ENCODE results near the gene TEX12. TPM values are rescaled to one million over a fixed set of nuclear protein-coding genes. Genes with fewer than 3 reads are reported as not detected.

The TEX12 gene
- total and polyA plus RNA-seq, 8 donors = 0.24 to 0.40 (median 0.38) TPM; not detected in 4

DNA sequence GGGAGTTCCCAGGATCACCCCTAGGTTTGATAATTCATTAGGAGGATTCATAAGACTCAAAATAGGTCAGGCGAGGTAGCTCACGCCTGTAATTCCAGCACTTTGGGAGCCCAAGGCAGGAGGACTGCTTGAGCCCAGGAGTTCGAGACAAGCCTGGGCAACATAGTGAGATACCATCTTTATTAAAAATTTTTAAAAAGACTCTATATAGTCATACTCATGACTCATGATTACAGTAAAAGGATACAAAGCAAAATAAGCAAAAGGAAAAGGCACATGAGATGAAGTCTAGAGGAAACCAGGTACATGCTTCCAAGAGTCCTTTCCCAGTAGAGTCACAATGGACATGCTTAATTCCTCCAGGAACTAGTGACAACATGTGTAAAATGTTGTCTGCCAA lies 45.1 kb downstream of the TEX12 start:
- TF ChIP-seq, protein P1, sequence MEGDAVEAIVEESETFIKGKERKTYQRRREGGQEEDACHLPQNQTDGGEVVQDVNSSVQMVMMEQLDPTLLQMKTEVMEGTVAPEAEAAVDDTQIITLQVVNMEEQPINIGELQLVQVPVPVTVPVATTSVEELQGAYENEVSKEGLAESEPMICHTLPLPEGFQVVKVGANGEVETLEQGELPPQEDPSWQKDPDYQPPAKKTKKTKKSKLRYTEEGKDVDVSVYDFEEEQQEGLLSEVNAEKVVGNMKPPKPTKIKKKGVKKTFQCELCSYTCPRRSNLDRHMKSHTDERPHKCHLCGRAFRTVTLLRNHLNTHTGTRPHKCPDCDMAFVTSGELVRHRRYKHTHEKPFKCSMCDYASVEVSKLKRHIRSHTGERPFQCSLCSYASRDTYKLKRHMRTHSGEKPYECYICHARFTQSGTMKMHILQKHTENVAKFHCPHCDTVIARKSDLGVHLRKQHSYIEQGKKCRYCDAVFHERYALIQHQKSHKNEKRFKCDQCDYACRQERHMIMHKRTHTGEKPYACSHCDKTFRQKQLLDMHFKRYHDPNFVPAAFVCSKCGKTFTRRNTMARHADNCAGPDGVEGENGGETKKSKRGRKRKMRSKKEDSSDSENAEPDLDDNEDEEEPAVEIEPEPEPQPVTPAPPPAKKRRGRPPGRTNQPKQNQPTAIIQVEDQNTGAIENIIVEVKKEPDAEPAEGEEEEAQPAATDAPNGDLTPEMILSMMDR (IDR thresholded peaks at IDR 0.05) = no peak
- H3K36me3 ChIP-seq = no peaks in the 10 kb centered on the region
- no peaks in the 10 kb centered on the region for H3K4me1 ChIP-seq
- ATAC-seq (no peak), DNase-seq (no peak)
- no peak overlapping the region for H3K27ac ChIP-seq
- H3K27me3 ChIP-seq = no peaks in the 10 kb centered on the region
- no peaks in the 10 kb centered on the region for H3K9me3 ChIP-seq
- H3K4me3 ChIP-seq = no peak overlapping the region
- intact Hi-C loops (cut with DNase I) = loop anchor here in 1 of 2 donors (10.0 kb wide), 1 partner anchor 63 kb away; no protein-coding TSS in a partner anchor

DNA sequence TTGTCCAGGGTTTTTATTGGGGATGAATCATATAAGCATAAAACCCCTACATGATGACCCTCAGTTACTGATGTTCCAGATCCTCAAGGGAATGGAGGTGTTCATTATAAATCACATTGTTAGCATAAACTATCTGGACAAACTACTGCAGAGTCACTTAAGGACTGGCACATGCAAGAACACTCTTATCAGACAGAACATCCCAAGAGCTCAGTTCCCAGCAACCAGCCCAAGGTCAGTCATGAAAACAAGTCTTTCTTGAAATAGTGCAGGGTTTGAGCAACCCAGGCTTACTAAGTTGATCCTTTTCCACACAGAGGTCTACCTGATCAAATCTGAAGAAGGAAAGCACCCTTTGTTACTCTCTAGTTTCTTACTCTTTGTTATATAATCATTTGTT lies 45.5 kb downstream of the TEX12 start:
- intact Hi-C loops (cut with DNase I) = loop anchor here in 1 of 2 donors (10.0 kb wide), 1 partner anchor 62 kb away; no protein-coding TSS in a partner anchor
- no peaks in the 10 kb centered on the region for H3K4me1 ChIP-seq

DNA sequence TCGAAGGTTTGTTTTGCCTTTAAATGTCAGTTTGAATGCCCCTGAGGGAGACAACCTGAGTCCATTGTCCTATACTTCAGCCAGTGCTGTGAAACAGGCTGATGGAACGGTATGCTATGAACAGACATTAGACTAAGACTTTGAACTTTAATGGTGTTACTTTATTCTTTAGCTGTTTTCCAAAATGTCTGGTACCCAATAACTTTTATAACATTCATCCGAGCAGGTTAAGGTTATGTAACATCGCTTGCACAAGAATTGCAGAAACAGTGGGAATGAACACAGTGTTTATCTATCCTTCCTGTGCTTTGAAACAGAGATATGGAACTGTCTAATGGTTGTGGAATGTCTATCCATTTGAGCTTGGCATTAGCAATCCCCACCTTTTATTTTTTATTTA lies 46.6 kb downstream of the TEX12 start:
- Histone ChIP-seq H3K27ac (no peak overlapping the region), H3K4me3 (no peak overlapping the region), H3K9me3 (no peaks in the 10 kb centered on the region), H3K4me1 (no peaks in the 10 kb centered on the region), H3K27me3 (no peaks in the 10 kb centered on the region), H3K36me3 (no peaks in the 10 kb centered on the region)
- intact Hi-C loops (cut with DNase I) = loop anchor here in 1 of 2 donors (10.0 kb wide), 1 partner anchor 61 kb away; no protein-coding TSS in a partner anchor
- ATAC-seq (no peak), DNase-seq (no peak)
- TF ChIP-seq, protein P1 (IDR thresholded peaks at IDR 0.05) = no peak

More for the DNA sequence above, 45.5 kb downstream of the TEX12 start:
- H3K9me3 ChIP-seq = no peaks in the 10 kb centered on the region
- H3K36me3 ChIP-seq = no peaks in the 10 kb centered on the region
- no peak overlapping the region for H3K27ac ChIP-seq
- H3K27me3 ChIP-seq = no peaks in the 10 kb centered on the region
- DNase-seq = no peak
- no peak for ATAC-seq
- TF ChIP-seq, protein P1 (IDR thresholded peaks at IDR 0.05) = no peak
- H3K4me3 ChIP-seq = no peak overlapping the region

DNA sequence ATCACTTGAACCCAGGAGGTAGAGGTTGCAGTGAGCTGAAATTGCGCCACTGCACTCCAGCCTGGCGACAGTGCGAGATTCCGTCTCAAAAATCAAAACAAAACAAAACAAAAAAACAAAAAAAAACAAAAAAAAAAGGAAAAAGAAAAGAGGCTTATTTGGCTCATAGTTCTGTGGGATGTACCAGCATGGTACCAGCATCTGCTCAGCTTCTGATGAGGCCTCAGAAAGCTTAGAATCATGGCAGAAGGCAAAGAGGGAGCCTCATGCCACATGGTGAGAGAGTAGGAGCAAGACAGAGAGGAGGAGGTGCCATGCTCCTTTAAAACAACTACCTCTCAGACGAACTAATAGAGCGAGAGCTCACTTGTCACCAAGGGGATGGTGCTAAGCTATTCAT lies 48.4 kb downstream of the TEX12 start:
- TF ChIP-seq, protein P1 (IDR thresholded peaks at IDR 0.05) = no peak
- H3K4me3 ChIP-seq = no peak overlapping the region
- no peaks in the 10 kb centered on the region for H3K27me3 ChIP-seq
- no peaks in the 10 kb centered on the region for H3K4me1 ChIP-seq
- no peaks in the 10 kb centered on the region for H3K9me3 ChIP-seq
- intact Hi-C loops (cut with DNase I) = loop anchor here in 1 of 2 donors (10.0 kb wide), 1 partner anchor 59 kb away; no protein-coding TSS in a partner anchor
- H3K36me3 ChIP-seq = no peaks in the 10 kb centered on the region
- no peak for DNase-seq
- no peak for ATAC-seq
- no peak overlapping the region for H3K27ac ChIP-seq

DNA sequence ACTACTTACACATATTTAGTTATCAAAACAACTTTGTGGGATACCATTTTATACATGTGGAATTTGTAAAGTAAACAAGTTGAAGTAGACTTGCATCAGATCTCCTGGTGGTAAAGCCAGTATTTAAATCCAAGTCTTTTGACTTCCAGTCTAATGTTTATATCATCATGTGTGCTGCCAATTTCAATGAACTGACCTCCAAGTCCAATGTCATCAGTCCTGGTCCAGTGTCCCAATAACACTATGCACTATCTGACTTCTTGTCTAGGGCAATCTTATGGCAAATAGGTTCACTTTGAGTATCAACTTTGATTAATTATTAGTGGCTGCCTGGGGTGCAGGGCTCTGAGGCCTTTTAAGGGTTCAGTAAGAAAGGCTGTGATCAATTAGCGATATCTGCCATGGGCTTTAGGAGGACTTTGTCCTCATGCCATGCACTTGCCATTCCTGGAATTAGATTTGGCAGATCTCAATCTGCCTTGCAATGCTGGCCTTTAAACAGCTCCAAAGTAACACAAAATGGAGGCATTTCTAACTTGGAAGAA lies 49.5 kb downstream of the TEX12 start:
- ATAC-seq = no peak
- Histone ChIP-seq H3K27ac (no peak overlapping the region), H3K9me3 (no peaks in the 10 kb centered on the region), H3K36me3 (no peaks in the 10 kb centered on the region), H3K27me3 (no peaks in the 10 kb centered on the region), H3K4me1 (no peaks in the 10 kb centered on the region), H3K4me3 (no peak overlapping the region)
- intact Hi-C loops (cut with DNase I) = loop anchor here in 1 of 2 donors (10.0 kb wide), 1 partner anchor 58 kb away; no protein-coding TSS in a partner anchor
- no peak for DNase-seq
- TF ChIP-seq, protein P1 (IDR thresholded peaks at IDR 0.05) = no peak
